Measurements from ENCODE around the gene HNF4A.
"Not testable (repeated sequence)": the region's sequence is repeated elsewhere in the genome, so short reads cannot be mapped to it uniquely, and the experiment has no call there.

HNF4A gene

GRCh38 chr20:44345941-44346340, 9.6 kb upstream of the HNF4A start:
- not testable (repeated sequence) for H3K79me2 ChIP-seq (ENCODE audit: control insufficient read depth, insufficient read depth, low read length, unreplicated experiment); H2AFZ ChIP-seq (ENCODE audit: low read length, unreplicated experiment); H3K27me3 ChIP-seq (ENCODE audit: insufficient read depth, low read length); H3K4me3 ChIP-seq (ENCODE audit: low read depth, low read length); H3K27ac ChIP-seq (ENCODE audit: low read depth, low read length); H3K36me3 ChIP-seq (ENCODE audit: insufficient read depth, low read length); H3K4me1 ChIP-seq (ENCODE audit: control insufficient read depth, insufficient read depth, low read length, unreplicated experiment)

DNA sequence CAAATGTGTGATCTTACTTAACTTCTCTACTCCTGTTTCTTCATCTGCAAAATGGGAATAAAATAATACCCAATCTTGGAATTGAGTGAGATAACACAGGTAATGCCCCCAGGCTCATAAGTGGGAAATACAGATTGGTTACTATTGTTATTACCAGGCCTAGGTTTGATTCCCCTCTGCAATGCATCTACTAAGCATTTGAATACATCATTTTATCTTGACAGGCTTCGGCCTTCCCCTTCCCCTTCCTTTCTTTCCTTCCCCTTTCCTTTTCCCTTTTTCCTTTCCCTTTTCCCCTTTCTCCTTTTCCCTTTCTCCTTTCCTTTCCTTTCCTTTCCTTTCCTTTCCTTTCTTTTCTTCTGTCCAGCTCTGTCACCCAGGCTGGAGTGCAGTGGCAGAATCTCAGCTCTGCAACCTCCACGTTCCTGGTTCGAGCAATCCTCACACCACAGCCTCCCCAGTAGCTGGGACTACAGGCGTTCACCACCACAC, 7.3 kb upstream of the HNF4A start:
- H3K36me3 ChIP-seq (ENCODE audit: insufficient read depth, low read length) = no peaks in the 10 kb centered on the region
- no peaks in the 10 kb centered on the region for H3K4me1 ChIP-seq (ENCODE audit: control insufficient read depth, insufficient read depth, low read length, unreplicated experiment)
- no peak overlapping the region for H3K27ac ChIP-seq (ENCODE audit: low read depth, low read length)
- H3K4me3 ChIP-seq (ENCODE audit: low read depth, low read length) = no peak overlapping the region
- H3K27me3 ChIP-seq (ENCODE audit: insufficient read depth, low read length) = 0 out of 2 replicates have a peak, but pooled peaks cover 4% of the 10 kb centered on the region
- no peaks in the 10 kb centered on the region for H3K79me2 ChIP-seq (ENCODE audit: control insufficient read depth, insufficient read depth, low read length, unreplicated experiment)
- H2AFZ ChIP-seq (ENCODE audit: low read length, unreplicated experiment) = no peak overlapping the region

DNA sequence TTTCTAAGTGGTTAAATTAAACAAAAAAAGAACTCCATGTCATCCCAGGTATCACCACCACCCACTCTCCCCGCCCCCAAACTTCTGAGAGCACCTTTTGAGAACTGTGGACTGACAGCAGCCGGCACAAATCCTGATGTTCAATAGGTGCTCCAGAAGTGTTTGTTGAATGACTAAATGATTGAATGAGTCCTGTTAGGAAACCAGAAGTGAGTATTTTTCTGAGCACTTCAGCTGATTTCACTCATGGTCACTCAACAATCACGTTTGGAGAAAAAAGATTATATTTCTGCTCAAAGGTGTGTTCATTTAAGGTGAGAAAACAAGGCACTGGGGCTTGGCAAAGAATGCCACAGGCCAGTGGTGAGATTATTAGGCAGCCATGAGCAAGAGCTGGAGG, 6.2 kb upstream of the HNF4A start:
- no peak overlapping the region for H3K4me3 ChIP-seq (ENCODE audit: low read depth, low read length)
- no peaks in the 10 kb centered on the region for H3K4me1 ChIP-seq (ENCODE audit: control insufficient read depth, insufficient read depth, low read length, unreplicated experiment)
- no peaks in the 10 kb centered on the region for H3K79me2 ChIP-seq (ENCODE audit: control insufficient read depth, insufficient read depth, low read length, unreplicated experiment)
- no peaks in the 10 kb centered on the region for H3K36me3 ChIP-seq (ENCODE audit: insufficient read depth, low read length)
- H2AFZ ChIP-seq (ENCODE audit: low read length, unreplicated experiment) = no peak overlapping the region
- H3K27me3 ChIP-seq (ENCODE audit: insufficient read depth, low read length) = 0 out of 2 replicates have a peak, but pooled peaks cover 4% of the 10 kb centered on the region
- no peak overlapping the region for H3K27ac ChIP-seq (ENCODE audit: low read depth, low read length)

GRCh38 chr20:44350567-44350966, 4.9 kb upstream of the HNF4A start:
- Histone ChIP-seq H3K27ac (ENCODE audit: low read depth, low read length) (no peak overlapping the region), H3K36me3 (ENCODE audit: insufficient read depth, low read length) (no peaks in the 10 kb centered on the region), H3K4me3 (ENCODE audit: low read depth, low read length) (no peak overlapping the region), H3K79me2 (ENCODE audit: control insufficient read depth, insufficient read depth, low read length, unreplicated experiment) (no peaks in the 10 kb centered on the region), H3K27me3 (ENCODE audit: insufficient read depth, low read length) (0 out of 2 replicates have a peak, but pooled peaks cover 4% of the 10 kb centered on the region), H3K4me1 (ENCODE audit: control insufficient read depth, insufficient read depth, low read length, unreplicated experiment) (no peaks in the 10 kb centered on the region), H2AFZ (ENCODE audit: low read length, unreplicated experiment) (no peak overlapping the region)

- Histone ChIP-seq H3K4me1 (ENCODE audit: control insufficient read depth, insufficient read depth, low read length, unreplicated experiment) (no peaks in the 10 kb centered on the region), H3K27ac (ENCODE audit: low read depth, low read length) (no peak overlapping the region), H3K27me3 (ENCODE audit: insufficient read depth, low read length) (peaks cover 42% of the 10 kb centered on the region), H3K79me2 (ENCODE audit: control insufficient read depth, insufficient read depth, low read length, unreplicated experiment) (no peaks in the 10 kb centered on the region), H3K4me3 (ENCODE audit: low read depth, low read length) (no peak overlapping the region), H3K36me3 (ENCODE audit: insufficient read depth, low read length) (no peaks in the 10 kb centered on the region), H2AFZ (ENCODE audit: low read length, unreplicated experiment) (no peak overlapping the region)
These were observed 461 bp upstream of the HNF4A start for GRCh38 chr20:44354979-44355497.

DNA sequence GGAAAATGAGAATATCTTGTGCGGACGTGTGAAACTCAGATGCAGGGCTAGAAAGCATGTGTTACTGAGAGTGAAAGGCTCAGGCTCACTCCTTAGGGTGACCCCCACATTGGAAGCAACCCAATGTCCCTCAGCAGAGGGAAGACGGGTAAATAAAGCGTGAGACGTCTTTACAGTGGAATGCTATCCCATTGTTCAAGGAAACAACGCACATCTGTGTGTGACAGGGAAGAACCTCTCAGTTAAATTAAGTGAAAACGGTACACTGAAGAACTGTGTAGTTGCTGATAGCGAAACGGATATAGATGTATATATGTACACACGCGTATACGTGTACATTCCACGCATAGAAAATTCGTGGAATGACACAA, 839 bp downstream of the HNF4A start:
- no peak overlapping the region for H3K27ac ChIP-seq (ENCODE audit: low read depth, low read length)
- H2AFZ ChIP-seq (ENCODE audit: low read length, unreplicated experiment) = no peak overlapping the region
- no peaks in the 10 kb centered on the region for H3K4me1 ChIP-seq (ENCODE audit: control insufficient read depth, insufficient read depth, low read length, unreplicated experiment)
- no peaks in the 10 kb centered on the region for H3K79me2 ChIP-seq (ENCODE audit: control insufficient read depth, insufficient read depth, low read length, unreplicated experiment)
- peaks cover 48% of the 10 kb centered on the region for H3K27me3 ChIP-seq (ENCODE audit: insufficient read depth, low read length)
- no peak overlapping the region for H3K4me3 ChIP-seq (ENCODE audit: low read depth, low read length)
- no peaks in the 10 kb centered on the region for H3K36me3 ChIP-seq (ENCODE audit: insufficient read depth, low read length)

GRCh38 chr20:44357020-44357419, 1.5 kb downstream of the HNF4A start:
- Histone ChIP-seq H3K4me3 (ENCODE audit: low read depth, low read length) (no peak overlapping the region), H2AFZ (ENCODE audit: low read length, unreplicated experiment) (no peak overlapping the region), H3K27ac (ENCODE audit: low read depth, low read length) (no peak overlapping the region), H3K4me1 (ENCODE audit: control insufficient read depth, insufficient read depth, low read length, unreplicated experiment) (no peaks in the 10 kb centered on the region), H3K79me2 (ENCODE audit: control insufficient read depth, insufficient read depth, low read length, unreplicated experiment) (no peaks in the 10 kb centered on the region), H3K36me3 (ENCODE audit: insufficient read depth, low read length) (no peaks in the 10 kb centered on the region), H3K27me3 (ENCODE audit: insufficient read depth, low read length) (peaks cover 48% of the 10 kb centered on the region)

DNA sequence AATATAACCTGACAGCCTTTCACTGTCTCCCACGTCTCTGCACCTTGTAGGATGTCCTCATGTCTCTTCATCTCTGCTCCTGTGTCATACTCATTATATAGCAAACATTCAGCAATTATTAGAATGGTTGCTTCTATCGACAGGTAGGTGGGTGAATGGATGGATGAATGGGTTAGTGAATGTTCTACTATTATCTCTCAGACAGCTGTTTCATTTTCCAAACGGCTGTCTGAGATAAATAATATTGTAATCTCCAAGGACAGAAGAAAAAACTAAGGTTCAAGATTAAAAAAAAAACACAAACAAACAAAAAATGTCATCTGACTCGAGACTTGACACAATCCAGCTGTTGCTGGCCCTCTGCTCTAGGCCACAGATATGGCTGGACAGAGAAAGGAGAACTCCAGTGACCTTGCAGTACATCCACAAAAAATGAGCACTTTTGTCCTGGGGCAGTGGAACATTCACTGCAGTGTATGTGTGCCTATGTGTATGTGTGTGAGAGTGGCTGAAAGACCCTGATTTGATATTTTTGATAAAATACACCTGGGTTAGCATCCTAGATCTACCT, 2.1 kb downstream of the HNF4A start:
- Histone ChIP-seq H3K36me3 (ENCODE audit: insufficient read depth, low read length) (no peaks in the 10 kb centered on the region), H3K4me1 (ENCODE audit: control insufficient read depth, insufficient read depth, low read length, unreplicated experiment) (no peaks in the 10 kb centered on the region), H3K4me3 (ENCODE audit: low read depth, low read length) (no peak overlapping the region), H3K79me2 (ENCODE audit: control insufficient read depth, insufficient read depth, low read length, unreplicated experiment) (no peaks in the 10 kb centered on the region), H3K27me3 (ENCODE audit: insufficient read depth, low read length) (peaks cover 44% of the 10 kb centered on the region), H3K27ac (ENCODE audit: low read depth, low read length) (no peak overlapping the region), H2AFZ (ENCODE audit: low read length, unreplicated experiment) (no peak overlapping the region)

GRCh38 chr20:44358776-44359175, 3.3 kb downstream of the HNF4A start:
- H3K4me1 ChIP-seq (ENCODE audit: control insufficient read depth, insufficient read depth, low read length, unreplicated experiment) = no peaks in the 10 kb centered on the region
- H3K27me3 ChIP-seq (ENCODE audit: insufficient read depth, low read length) = peaks cover 44% of the 10 kb centered on the region
- H3K36me3 ChIP-seq (ENCODE audit: insufficient read depth, low read length) = no peaks in the 10 kb centered on the region
- H3K27ac ChIP-seq (ENCODE audit: low read depth, low read length) = no peak overlapping the region
- no peak overlapping the region for H3K4me3 ChIP-seq (ENCODE audit: low read depth, low read length)
- H2AFZ ChIP-seq (ENCODE audit: low read length, unreplicated experiment) = no peak overlapping the region
- H3K79me2 ChIP-seq (ENCODE audit: control insufficient read depth, insufficient read depth, low read length, unreplicated experiment) = no peaks in the 10 kb centered on the region

- no peaks in the 10 kb centered on the region for H3K79me2 ChIP-seq (ENCODE audit: control insufficient read depth, insufficient read depth, low read length, unreplicated experiment)
- no peak overlapping the region for H3K27ac ChIP-seq (ENCODE audit: low read depth, low read length)
- H2AFZ ChIP-seq (ENCODE audit: low read length, unreplicated experiment) = no peak overlapping the region
- peaks cover 44% of the 10 kb centered on the region for H3K27me3 ChIP-seq (ENCODE audit: insufficient read depth, low read length)
- no peaks in the 10 kb centered on the region for H3K36me3 ChIP-seq (ENCODE audit: insufficient read depth, low read length)
- H3K4me1 ChIP-seq (ENCODE audit: control insufficient read depth, insufficient read depth, low read length, unreplicated experiment) = no peaks in the 10 kb centered on the region
- no peak overlapping the region for H3K4me3 ChIP-seq (ENCODE audit: low read depth, low read length)
These were observed 4.7 kb downstream of the HNF4A start for GRCh38 chr20:44360221-44360620.

DNA sequence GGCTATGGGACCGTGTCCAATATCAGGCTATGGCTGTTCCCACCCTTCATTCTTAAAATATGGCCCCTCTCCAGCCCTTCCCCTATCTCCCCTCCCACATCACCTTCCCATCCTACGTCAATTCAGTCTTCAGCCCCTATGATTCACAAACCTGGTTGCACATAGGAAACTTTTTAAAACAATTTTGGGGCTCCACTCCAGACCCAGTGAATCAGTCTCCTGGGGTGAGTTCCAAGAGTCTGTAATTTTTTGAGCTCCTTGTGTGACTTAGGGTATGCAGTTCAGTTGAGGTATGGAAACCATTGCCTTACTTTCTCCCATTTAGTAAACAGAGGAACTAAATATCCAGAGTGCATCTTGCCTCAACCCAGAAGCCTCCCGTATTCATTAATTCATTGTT, 5.5 kb downstream of the HNF4A start:
- peaks cover 42% of the 10 kb centered on the region for H3K27me3 ChIP-seq (ENCODE audit: insufficient read depth, low read length)
- H3K27ac ChIP-seq (ENCODE audit: low read depth, low read length) = no peak overlapping the region
- H3K79me2 ChIP-seq (ENCODE audit: control insufficient read depth, insufficient read depth, low read length, unreplicated experiment) = no peaks in the 10 kb centered on the region
- H3K4me3 ChIP-seq (ENCODE audit: low read depth, low read length) = no peak overlapping the region
- no peak overlapping the region for H2AFZ ChIP-seq (ENCODE audit: low read length, unreplicated experiment)
- no peaks in the 10 kb centered on the region for H3K36me3 ChIP-seq (ENCODE audit: insufficient read depth, low read length)
- no peaks in the 10 kb centered on the region for H3K4me1 ChIP-seq (ENCODE audit: control insufficient read depth, insufficient read depth, low read length, unreplicated experiment)
